ENCODE results near the gene SDC3. TPM values are rescaled to one million over a fixed set of nuclear protein-coding genes. Genes with fewer than 3 reads are reported as not detected.

SDC3 gene
- total RNA-seq, 1 experiment from 2014 or later = 39.8 TPM

DNA sequence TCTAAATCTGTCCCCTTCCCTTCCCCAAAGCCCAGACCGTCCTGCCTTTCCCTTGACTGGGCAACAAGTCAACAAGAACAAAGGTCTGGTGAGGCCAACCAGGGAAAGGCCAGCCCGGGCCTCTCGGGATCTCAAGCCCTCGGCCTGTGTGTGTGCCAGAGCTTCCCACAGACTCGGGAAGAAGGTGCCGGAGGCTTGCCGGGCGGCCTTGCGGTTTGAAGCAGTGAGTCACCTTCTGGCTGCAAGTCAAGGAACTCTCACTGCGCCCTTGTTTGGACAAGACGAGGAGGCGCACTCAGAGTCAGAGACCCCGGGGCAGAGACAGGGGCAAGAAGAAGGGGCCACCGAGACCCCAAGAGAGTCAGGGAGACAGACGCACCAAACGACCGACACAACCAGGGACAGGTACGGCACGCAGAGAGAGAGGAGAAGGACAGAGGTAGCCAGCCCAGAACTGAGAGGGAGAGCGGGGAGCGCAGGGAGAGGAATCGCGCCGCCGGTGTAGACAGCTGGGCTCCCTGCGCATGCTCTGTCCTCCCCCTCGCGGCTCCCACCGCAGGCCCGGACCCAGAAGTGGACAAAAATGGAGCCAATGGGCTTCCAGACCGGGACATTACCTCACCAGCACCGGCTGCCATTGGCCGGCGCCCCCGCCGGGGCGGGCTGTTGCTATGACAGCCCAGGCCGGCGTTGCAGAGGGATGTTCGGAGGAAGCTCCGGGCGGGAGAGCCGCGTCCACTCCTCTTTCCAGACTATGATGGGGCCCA lies 84.4 kb downstream of the SDC3 start:
- peak; percentile 98 for DNase-seq (ENCODE audit: low read depth)

DNA sequence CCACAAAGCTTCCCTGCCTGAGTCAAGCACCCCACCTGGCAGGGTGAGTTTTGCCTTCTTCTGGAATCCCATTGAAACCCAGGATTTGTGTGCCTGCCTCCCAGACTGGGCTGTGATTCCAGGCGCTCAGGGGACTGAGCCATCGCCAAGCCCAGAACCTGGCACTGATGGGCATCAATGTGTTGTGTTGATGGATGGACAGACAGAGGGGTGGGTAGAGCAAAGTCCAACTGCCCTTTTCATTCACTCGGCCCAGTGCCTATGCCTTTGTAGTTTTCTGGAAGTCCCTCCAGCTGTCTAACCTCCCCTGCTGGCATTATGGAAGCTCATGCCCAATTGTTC lies 85.0 kb downstream of the SDC3 start:
- DNase-seq (ENCODE audit: low read depth) = no peak

DNA sequence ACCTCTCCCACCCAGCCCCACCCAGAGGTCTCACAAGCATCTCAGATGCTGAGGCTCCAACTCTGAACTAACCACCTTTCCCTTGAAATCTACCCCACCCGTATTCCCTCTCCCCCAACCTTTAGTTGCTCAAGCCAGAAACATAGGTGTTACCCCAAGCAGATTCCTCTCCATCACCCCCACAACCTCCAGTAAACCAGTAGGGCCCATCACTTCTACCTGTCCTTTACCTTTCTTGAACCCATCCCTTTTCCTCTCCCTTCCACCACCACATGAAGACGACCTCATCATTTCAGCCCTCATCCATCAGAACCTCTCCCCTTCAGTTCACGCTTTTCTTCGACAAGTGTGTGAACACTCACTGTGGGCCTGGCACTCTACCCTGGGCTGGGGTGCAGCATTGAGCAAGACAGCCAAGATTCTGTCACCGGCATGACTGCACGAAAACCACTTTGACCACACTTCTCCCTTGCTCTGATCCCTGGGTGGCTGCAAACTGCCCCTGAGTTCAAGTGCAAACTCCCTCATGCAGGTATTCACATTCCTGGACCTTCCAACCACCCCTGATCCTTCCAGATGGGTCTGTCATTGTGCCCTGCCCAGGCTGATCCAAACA lies 85.5 kb downstream of the SDC3 start:
- no peak for DNase-seq (ENCODE audit: low read depth)

DNA sequence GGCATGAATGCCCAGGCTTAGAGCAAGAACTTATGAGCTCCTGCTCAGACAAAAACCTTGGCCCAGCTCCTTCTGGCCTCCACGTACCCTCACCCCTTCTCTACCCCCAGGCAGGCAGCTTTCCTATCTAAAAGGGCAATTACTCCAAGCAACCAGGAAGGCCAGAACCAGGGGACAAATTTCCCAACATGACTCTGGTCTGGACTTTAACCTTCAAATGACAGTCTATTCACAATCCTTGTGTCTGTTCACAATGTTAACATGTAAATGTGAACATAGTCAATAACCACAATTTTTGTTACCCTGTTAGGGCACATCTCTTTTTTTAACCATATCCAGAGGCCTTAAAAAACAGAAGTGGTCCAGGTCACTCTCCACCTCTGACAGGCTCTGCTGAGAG lies 86.6 kb downstream of the SDC3 start:
- no peak for DNase-seq (ENCODE audit: low read depth)

DNA sequence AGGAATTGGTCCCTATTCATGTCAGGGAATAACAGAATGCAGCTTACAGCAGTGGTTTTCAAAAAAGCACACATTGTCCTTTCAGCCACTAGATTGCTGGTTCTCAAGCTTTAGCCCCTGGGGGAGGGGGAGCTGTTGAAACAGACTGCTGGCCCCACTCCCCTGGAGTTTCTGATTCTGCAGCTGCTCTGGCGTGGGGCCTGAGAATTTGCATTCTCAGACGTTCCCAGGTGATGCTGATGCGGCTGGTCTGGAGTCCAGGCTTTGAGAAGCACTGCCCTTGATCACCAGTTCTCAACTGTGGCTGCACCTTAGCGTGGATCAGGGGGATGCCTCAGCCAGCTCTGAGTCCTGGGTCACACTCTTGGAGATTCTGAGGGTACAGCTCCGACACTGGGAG lies 88.3 kb downstream of the SDC3 start:
- no peak for DNase-seq (ENCODE audit: low read depth)

Other genes with a start within 250 kb of the SDC3 start
- 0.06 and 0.32 TPM in 2 replicates for gene MATN1, start 185.2 kb downstream of the SDC3 start, total RNA-seq (2014; rRNA removed)
- 1.2 and 1.3 TPM in 2 replicates for gene LAPTM5, start 151.0 kb downstream of the SDC3 start, total RNA-seq (2014; rRNA removed)
- gene PUM1, start 157.0 kb upstream of the SDC3 start, total RNA-seq (2014; rRNA removed) = 40.8 and 50.3 TPM in 2 replicates

Measured in LHCN-M2 (cell line).